ENCODE data around the gene AKR7A3. TPM values are rescaled to one million over a fixed set of nuclear protein-coding genes. Genes with fewer than 3 reads are reported as not detected.

The AKR7A3 gene
- total and polyA plus RNA-seq, 11 donors = 0.12 to 0.36 (median 0.20) TPM; not detected in 5

GRCh38 chr1:19324665-19324990 is 36.1 kb upstream of the AKR7A3 start:
- no peaks in the 10 kb centered on the region for H3K4me1 ChIP-seq
- H3K4me3 ChIP-seq = no peak overlapping the region
- DNase-seq (peak in 1 of 5 donors; percentile 4), ATAC-seq (no peak)
- 96 to 98% (median 97%) methylated on average over 7 to 9 of the region's 9 CpGs for WGBS, 4 donors
- no peak overlapping the region for H3K27ac ChIP-seq
- H3K27me3 ChIP-seq = no peaks in the 10 kb centered on the region
- TF ChIP-seq POLR2A (IDR thresholded peaks at IDR 0.05) = no peak
- TF ChIP-seq CTCF (IDR thresholded peaks at IDR 0.05) = no peak
- H3K9me3 ChIP-seq = no peaks in the 10 kb centered on the region
- intact Hi-C loops (cut with DNase I) = no loop called here
- peaks cover 0 to 79% (median 58%) of the 10 kb centered on the region in 9 donors for H3K36me3 ChIP-seq

- H3K4me1 ChIP-seq = no peaks in the 10 kb centered on the region
- 80 to 92% (median 84%) methylated on average over 18 to 23 of the region's 23 CpGs for WGBS, 4 donors
- H3K4me3 ChIP-seq = no peak overlapping the region
- no peaks in the 10 kb centered on the region for H3K9me3 ChIP-seq
- peak in 1 of 5 donors; percentile 53 for DNase-seq
- TF ChIP-seq POLR2A (IDR thresholded peaks at IDR 0.05) = no peak
- TF ChIP-seq CTCF (IDR thresholded peaks at IDR 0.05) = no peak
- peaks cover 0 to 78% (median 60%) of the 10 kb centered on the region in 9 donors for H3K36me3 ChIP-seq
- H3K27me3 ChIP-seq = no peaks in the 10 kb centered on the region
- intact Hi-C loops (cut with DNase I) = no loop called here
- no peak for ATAC-seq
- no peak overlapping the region for H3K27ac ChIP-seq
Measured at GRCh38 chr1:19323987-19324664, 35.6 kb upstream of the AKR7A3 start.

GRCh38 chr1:19322481-19322880 is 33.9 kb upstream of the AKR7A3 start:
- DNase-seq = peak in 1 of 5 donors; percentile 47
- no peak for TF ChIP-seq CTCF (IDR thresholded peaks at IDR 0.05)
- no peak for TF ChIP-seq POLR2A (IDR thresholded peaks at IDR 0.05)
- Histone ChIP-seq H3K9me3 (no peaks in the 10 kb centered on the region), H3K27me3 (no peaks in the 10 kb centered on the region), H3K36me3 (peaks cover 0 to 75% (median 61%) of the 10 kb centered on the region in 9 donors), H3K4me1 (no peaks in the 10 kb centered on the region), H3K27ac (no peak overlapping the region), H3K4me3 (no peak overlapping the region)
- ATAC-seq = no peak
- 55 to 72% (median 64%) methylated on average over 9 to 10 of the region's 10 CpGs for WGBS, 4 donors
- intact Hi-C loops (cut with DNase I) = no loop called here

GRCh38 chr1:19321071-19321470 is 32.5 kb upstream of the AKR7A3 start:
- Histone ChIP-seq H3K9me3 (no peaks in the 10 kb centered on the region), H3K4me1 (peaks cover 0 to 3% (median 0%) of the 10 kb centered on the region in 12 donors), H3K4me3 (no peak overlapping the region), H3K36me3 (peaks cover 0 to 62% (median 49%) of the 10 kb centered on the region in 9 donors), H3K27ac (no peak overlapping the region), H3K27me3 (no peaks in the 10 kb centered on the region)
- ATAC-seq (no peak), DNase-seq (no peak)
- no peak for TF ChIP-seq POLR2A (IDR thresholded peaks at IDR 0.05)
- no peak for TF ChIP-seq CTCF (IDR thresholded peaks at IDR 0.05)
- 92 to 96% (median 93%) methylated on average over 3 of the region's 3 CpGs for WGBS, 4 donors
- intact Hi-C loops (cut with DNase I) = no loop called here
